Activated CD8-positive, alpha-beta memory T cell treated with anti-CD3 and anti-CD28 coated beads, Interleukin-2, amount 50 U/mL, for 24 hours (primary cell): ENCODE data around the gene COLEC12.

Experiments
- DNase-seq: peaks from one replicate; pipeline ENCODE4 v3.0.0-alpha.2; 2020; ENCODE audit errors: extremely low read depth

The COLEC12 gene

DNA sequence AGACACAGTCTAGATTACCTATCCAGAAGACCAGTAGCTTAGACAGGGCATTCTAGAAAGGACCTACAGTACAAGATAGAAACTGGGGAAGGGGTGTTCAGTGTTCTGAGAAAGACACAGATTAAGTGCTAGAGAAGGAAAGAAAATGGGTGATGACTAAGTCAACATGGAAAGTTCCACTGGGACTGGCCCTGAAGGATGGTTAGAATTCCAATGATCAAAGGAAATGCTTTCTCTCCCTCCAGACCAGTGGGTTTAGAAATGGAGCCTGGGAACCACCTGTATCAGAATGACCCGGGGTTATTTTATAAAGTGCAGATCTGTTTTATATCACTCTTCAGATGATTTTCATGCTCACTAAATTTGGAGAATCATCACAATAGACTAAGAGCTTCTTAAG lies 5.8 kb upstream of the COLEC12 start:
- no peak for DNase-seq

DNA sequence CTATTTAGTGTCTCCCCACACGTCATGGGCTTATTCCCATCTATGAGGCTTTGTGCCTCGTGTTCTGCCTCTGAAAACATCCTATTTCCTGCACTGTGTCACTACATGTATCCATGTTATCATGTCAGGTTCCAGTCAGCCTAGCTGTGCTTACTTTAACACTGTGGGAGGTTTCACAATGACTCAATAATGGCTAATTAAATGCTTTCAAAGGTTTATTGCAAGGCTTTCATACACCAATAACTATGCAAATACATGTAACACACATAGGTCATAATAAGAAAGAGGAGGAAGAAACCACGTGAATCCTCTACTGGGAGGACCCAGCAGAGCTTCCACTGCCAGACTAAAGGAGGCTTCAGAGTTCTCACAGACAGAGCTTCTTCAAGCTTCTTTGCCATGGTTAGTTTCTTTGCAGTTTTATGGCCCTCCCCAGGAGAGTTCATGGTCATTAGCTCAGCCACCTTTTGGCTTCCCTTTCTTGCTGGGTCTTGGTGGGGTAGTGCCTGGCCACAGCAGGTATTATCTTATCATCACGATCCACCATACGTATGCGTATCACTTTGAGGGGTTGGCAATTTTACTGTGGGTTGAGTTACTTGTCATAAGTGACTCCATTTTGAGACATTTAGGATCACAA lies 5.1 kb upstream of the COLEC12 start:
- DNase-seq: no peak

GRCh38 chr18:501406-501714 lies 859 bp upstream of the COLEC12 start:
- DNase-seq: no peak

DNA sequence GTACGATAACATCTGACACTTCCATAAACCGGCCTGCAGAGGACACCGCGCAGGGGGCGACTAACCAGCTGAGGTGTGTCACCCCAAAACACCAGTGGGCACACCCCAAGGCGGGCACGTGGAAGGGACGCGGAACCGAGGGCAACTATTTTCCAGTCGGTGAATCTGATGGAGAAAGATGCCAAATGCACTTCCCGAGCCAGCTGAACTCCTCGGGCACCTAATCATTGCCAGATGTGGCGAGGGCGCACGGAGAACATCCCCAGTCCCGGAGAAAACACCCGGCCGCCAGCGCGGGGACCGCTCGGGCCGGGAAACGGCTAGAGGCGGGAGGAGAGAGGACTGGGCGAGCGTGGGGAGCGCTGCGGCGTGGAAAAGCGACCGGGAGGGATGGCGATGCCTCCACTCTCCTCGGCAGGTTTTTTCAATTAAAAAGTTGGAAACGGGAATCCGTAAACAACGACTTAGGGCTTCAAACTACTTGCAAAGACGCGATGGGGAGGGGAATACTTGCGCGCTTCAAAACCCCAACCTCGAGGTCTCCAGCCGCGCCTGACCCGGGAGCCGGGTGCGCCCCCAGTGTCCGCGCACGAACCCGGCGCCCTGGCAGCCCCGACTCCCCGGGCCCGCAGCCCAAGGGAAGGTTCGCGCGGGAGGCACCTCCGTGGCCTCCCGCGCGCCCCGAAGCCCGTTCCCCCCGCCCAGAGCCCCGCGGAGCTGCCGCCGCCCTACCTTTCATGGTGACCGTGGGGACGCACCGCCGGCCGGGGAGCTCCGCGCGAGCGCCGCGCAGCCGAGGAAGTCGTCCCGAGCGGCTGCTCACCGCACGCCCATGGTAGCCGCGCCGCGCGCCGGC lies 497 bp downstream of the COLEC12 start:
- no peak for DNase-seq

DNA sequence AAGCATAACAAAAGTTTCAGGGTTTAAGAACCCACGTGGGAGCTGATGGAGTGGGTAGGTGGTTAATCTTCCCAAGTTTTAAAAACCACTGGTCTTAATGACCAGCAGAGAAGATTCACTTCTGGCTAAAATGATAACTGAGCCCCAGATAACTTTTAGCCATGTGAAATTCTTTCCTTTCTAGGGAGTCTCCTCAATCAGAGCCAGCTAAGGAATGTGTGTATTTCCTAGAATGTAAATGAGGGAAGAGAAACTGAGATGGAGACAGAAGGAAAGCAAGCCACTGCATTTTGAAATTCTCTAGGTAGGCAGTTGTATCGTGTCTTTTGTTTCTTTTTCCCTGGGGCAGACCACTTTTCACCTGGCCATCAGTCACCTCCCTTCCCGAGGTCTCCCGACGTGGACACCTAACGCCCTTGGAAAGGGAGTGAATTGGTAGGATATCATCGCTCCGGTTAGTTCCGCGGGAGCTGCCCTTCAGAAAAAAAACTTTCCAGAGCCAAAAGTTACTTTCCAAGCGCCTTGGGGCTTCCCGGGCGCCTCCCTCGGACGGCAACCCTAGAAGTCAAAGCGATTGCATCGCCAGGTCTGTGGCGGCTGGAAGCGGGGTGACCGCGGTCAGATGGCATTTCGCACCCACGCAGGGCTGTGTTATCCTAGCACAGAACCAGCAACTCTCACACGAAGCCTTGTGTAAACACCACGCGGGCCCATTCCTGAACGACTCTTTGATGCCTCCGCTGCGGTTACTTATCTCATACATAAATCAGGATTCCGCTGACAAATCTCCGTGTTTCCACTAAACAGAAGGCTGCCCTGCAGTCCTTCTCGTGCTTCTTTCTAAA lies 1.3 kb downstream of the COLEC12 start:
- DNase-seq: no peak

DNA sequence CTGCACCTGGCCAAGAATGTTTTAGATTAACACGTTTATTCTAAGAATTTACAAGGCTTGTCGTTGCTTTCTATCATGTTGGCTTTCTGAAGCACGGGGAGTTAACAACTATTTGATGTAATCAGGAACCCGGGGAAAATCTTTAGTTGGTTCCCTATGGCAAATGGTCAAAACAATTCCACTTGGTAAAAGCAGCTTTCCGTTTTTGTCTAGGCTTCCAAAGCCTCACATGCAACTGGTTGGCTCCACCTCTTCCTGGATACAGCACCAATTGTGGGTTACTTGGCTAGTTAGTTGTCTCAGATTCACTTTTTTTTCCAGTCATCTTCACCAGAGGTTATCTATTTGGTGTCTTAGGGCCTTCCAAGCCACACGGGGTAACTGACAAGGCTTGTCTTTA lies 2.8 kb downstream of the COLEC12 start:
- DNase-seq: no peak

DNA sequence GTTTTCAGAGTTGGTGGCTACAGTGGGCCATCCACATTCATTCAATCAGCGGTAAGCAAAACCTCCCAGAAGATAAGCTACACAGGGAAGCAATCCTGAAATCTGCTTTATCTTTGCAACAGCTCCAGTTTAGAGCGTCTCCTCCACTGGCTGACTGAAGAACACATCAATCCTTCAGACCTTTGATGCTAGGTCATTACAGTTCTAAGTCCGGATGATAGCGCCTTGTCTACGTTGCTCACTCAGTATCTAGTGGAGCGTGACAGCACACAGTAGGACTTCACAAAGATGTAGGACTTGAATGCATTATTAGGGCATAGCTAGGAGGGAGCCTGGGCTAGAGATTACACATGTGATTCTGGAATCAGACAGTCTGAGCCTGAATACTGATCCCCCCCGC lies 5.0 kb downstream of the COLEC12 start:
- no peak for DNase-seq

GRCh38 chr18:495017-495416 lies 5.5 kb downstream of the COLEC12 start:
- no peak for DNase-seq

DNA sequence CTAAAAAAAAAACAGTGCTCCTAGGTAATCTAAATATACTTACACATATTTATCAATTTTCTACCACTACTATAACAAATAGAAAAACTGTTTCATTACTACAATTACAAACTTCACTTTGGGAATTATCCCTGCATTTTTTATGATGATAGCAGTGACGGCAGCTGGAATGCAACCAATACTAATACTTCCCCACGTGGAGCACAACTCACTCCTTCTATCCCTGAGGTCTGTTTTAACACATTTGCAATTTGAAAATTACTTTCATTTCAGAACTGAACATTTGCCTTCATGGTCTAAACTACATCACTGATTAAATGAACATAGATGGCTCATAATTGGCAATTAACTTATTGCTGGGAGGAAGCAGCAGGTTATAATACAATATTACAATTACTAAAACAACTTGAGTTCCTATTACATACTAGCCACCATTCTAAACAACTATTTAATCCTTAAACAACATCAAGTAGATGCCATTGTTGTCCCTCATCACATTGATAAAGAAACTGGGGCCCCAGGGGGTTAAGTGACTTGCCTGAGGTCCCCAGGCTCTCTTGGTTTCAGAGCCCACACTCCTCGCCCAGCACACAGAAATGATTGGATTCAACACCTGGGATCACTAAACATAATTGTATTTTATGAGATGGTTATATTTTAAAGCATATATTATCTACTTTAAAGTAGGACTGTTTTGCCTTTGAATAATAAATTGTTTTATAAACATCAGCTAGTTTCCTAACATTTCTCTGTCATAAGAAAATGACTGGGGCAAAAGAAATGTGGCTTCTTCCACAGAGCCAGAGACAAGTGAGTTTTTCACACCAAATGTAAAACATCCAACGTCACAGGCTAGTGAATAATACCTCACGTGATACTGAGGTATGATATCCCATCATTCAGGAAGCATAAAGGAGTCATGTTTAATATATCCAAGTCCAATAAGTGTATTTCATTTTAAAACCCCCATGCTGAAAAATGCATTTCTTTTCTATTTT lies 6.2 kb downstream of the COLEC12 start:
- no peak for DNase-seq

DNA sequence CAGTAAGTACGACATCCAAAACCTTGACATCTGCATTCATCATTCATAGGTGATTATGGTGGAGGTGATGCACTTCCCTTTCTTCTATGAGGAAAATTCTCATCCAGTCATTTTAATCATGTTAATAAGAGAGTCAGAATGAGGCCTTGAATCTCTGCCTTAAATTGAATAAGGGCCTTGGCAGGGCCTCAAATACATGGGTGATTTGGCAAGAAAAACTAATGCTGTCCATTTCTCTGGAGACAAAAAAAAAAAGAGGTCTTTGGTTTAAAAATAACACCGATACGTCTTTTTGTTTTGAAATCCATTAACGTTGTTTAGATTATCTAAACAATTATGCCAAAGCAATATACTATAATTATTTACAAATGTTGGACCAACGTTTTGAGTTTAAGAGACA lies 8.1 kb downstream of the COLEC12 start:
- no peak for DNase-seq

GRCh38 chr18:490624-491023 lies 9.9 kb downstream of the COLEC12 start:
- DNase-seq: no peak

GRCh38 chr18:490024-490366 lies 10.5 kb downstream of the COLEC12 start:
- no peak for DNase-seq

DNA sequence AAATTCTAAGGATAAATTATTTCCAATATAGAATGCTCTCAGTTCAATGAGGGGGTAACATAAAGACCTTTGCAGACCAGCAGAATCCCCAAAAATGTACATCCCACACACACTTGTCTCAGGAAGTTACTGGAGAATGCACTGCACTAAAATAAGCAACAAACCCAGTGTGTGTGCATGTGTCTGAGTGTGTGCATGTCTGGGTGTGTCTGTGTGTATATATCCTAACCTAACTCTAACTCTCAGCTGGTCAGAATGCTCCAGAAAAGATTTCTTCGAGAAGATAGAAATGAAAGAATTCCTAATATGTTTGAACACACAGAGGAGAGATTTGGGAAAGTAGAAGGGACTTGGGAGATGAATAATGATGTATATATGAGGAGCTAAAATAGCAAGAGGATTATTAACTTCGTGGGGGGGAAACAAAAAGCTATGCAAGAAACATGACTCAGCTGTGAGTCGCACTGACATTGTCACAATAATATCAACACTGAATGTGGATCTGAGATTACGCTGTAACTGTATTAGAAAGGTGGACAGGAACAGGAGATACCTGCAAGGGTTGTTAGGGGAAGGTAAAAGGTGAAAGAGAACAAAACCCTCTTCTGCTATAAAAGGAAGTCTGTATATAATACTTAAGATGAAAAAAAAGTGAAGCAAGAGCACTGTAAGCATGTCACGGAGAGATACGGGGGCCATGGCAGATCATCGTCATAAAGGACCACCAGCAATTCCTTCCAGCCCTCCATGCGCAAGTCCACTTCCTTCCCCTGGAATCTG lies 11.1 kb downstream of the COLEC12 start:
- DNase-seq: no peak

GRCh38 chr18:486929-487740 lies 13.4 kb downstream of the COLEC12 start:
- no peak for DNase-seq

GRCh38 chr18:484749-485464 lies 15.6 kb downstream of the COLEC12 start:
- no peak for DNase-seq

GRCh38 chr18:478681-479080 lies 21.8 kb downstream of the COLEC12 start:
- DNase-seq: no peak

GRCh38 chr18:477565-477964 lies 22.9 kb downstream of the COLEC12 start:
- DNase-seq: no peak

DNA sequence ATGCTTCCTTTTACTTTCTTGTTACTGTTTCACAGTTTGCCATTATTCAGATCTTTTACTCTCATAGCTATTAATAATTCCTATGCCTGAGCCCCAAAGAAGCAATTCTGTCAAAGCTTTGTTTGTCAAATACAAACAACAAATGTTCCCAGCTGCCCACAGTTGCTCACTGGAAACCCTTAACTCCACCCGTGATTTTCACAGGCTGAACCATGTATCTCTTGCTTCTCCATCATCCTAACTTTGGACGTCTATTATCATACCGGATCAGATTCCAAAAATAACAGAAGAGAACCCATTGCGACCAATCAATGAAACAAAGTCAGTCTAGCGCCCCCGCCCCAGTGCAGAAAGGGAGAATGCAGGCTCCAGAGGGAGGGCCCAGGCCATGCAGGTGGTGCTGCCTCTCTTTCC lies 24.2 kb downstream of the COLEC12 start:
- DNase-seq: no peak
